SKM-1 (cell line): ENCODE measurements around the gene ARHGAP11A.

ENCODE experiments used
- DNase-seq: peaks from one replicate; lab custom pipeline; 2025; ENCODE audit not compliant: unreplicated experiment; lab: John Stamatoyannopoulos, UW

The ARHGAP11A gene

DNA sequence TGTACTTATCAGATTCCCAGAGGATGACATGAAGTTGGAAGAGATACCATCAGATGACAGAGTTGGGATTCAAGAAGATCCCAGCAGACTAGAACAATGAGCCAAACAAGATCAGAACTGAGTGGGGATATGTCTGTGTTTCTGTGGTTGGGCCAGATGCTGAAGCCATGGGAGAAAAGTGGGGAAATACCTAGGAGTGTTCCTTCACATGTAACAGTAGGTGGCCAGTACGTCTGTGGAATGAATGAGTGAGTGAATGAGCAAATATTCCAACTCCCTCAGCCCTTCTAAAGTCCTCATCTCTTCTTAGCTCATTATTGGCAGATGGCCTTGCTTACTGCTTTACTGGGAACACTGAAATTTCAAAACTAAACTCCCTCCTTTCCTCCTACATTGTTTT is 70.3 kb downstream of the ARHGAP11A start:
- DNase-seq: no peak

DNA sequence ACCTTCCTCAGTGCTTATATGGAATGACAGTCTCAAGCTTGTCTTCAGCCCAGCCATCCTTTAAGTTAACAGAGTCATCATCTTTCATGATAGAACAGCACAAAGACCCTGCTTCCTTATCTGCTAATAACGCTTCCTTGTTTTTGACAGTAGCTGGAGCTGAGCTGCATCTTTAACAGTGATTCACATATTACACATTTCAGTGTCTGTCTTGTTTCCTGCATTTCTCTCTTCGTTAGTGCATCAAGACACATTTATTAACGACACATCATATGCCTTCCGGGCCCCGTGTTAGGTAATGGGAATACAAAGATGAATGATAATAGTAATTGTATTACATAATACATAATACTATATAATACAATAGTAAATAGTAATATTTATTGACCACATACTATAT is 72.3 kb downstream of the ARHGAP11A start:
- no peak for DNase-seq

DNA sequence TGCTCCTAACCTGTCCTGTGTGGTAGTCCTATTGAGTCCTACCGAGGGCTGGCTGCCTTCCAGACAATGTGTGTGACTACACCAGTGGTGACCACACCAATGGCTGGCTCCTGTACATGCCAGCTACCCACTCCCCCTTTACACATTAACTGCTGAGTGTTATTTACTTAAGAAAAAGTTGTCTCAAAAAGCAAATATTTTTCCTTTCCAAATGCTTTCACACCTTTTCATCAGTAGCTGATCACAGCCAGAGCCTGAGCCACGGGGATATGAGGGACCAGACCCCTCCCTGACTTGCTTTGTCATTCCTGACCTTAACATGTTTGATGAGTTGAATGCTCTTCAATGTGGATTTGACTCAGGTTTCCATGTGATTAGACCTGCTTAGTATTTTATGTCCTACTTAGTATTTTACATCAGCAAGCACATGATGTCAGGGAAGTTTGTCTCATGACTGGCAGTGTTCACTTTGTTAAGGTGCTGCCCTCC is 72.9 kb downstream of the ARHGAP11A start:
- DNase-seq: no peak
